HG02642 (cell line): ENCODE data around the gene DR1.
A peak's percentile ranks its signal among the peaks of the same experiment; 100 is the strongest.
"Not testable (repeated sequence)": the region's sequence is repeated elsewhere in the genome, so short reads cannot be mapped to it uniquely, and the experiment has no call there.

Experiments used
- ATAC-seq: cut with Tn5 transposase; IDR thresholded peaks from one replicate; pipeline ENCODE4 v1.9.1; 2021; ENCODE audit warnings: mild to moderate bottlenecking; ENCODE audit not compliant: unreplicated experiment, poor library complexity

Gene DR1

DNA sequence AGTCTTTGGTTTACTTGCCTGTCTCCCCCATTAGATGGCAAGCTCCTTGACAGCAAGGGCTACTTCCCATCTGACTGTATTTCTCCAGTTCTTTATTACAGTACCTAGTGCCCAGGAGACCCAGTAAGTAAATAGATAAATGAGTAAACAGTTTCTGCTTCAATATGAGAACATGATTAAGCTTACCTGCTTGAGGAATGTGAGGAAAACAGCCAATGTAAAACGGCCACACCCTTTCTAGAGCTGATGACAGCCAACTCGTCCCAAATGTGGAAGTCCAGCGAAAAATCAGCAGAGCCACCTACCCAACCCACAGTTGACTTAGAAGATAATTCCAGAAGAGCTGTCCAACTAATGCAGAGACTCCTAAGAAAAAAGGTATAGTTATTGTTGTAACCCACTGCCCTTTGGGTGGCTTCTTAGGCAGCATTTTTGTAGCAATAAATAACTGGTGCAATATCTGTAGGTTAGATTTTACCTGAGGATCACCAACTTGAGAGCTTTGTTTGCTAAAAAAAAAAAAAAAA is 6.5 kb upstream of the DR1 start:
- ATAC-seq: no peak

GRCh38 chr1:93340090-93340489 is 5.6 kb upstream of the DR1 start:
- no peak for ATAC-seq

- no peak for ATAC-seq
Observed at GRCh38 chr1:93344484-93344883, 1.2 kb upstream of the DR1 start.

GRCh38 chr1:93344886-93345632 is 648 bp upstream of the DR1 start:
- ATAC-seq: no peak

DNA sequence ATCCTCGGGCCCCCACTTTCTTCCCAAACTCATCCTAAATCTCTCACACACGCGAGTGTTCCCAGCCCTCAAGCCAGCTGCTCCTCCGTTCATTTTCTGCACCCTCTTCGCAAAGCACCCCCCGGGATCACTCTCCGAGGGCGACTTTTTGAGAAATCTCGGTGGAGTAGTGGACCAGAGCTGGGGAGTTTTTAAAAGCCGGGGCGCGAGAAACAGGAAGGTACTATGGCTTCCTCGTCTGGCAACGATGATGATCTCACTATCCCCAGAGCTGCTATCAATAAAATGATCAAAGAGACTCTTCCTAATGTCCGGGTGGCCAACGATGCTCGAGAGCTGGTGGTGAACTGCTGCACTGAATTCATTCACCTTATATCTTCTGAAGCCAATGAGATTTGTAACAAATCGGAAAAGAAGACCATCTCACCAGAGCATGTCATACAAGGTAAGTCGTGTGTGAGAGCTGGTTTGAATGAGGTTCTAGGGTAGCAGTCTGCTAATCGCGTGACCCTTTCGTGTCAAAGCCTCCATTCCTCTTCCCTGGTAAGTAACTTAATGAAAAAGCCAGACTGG is 800 bp downstream of the DR1 start:
- peak; percentile 20 for ATAC-seq

DNA sequence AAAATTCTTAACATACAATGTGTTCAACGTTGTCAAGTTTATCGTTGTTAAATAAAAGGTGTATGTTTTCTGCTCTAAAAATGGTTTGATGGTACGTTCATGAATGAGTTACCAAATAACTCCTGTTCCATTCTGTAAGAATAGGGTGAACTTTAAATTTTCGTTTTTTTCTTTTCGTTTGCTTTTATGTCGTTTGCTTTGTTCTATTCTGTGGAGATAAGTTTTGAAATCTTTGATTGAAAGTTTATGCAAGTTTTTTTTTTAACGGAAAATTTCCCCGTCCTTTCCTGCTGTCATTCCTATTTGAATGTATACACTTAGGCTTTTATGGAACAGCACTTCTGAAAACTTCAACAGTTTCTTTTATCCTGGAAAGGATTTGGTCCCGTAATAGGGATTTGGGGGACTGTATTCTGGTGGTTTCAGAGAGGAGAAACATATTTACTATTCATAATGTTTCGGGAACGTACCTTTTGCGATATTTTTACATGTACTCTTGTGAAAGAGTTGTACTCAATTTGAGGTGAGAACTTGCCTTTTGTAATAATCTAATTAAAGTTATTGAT is 1.7 kb downstream of the DR1 start:
- ATAC-seq: no peak

DNA sequence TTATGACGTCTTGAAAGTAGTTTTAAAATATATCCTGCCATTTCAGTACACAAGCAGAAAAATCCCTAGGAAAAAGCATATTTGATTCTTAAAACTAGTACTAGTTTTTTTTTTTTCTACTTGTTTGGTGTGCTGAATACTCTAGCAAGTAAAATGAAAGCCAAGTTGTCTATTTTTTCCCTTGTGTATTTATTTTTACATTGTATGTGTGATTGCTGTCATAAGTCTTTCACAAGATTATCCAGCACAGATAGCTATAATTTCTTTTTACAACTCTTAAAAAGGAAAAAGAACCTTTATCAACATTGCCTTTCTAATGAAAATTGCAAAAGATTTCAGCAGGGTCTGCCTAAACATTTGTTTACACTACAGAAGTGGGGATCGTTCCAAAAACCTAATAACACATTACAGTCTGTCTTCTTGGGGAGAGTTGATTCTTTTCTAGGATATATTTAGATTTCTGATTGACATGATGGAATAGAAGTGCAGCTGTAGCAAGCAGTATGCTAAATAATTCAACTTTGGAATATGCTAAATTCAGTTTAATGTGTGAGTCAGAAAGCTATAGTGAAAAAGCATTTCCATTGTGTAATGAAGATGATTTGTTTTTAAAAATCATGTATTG is 2.5 kb downstream of the DR1 start:
- no peak for ATAC-seq

DNA sequence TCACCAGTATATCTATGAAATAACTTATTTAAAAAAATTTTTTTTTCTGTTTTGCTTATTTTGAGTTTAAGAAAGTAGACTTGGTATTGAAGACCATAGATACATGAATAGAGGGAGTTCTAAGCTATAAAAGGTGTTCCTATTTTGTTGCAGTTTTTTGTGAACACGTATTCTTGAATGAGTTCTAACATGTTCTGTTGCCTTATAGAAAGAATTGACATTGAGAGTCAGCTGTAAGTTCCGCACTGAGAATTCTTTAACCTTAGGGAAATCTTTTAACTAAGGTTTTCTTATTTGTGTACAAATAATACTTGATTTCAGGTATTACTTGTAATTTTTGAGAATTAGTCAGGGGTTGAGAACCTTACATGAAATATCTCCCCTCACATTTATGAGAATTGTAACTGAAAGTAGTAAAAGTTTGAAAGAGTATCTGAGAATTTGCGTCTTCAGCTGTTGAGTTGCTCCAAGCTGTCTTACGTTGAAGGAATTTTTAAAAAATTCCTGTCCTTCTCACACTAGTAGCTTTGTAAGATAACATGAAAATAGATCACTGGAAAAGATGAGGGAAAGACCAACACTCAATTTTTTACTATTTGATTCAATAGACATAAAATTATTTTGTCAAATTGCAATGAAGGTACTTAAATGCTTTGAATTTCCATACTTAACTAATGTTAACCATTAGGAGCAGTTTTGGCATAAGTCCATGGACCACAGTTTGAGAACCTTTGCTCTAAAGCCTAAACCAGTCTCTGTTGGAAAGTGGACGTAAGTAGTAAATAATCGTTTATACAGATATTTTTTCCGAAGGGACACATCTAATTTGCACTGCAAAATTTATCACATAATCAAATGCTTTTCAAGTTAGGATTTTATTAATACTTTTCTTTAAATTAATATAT is 3.8 kb downstream of the DR1 start:
- no peak for ATAC-seq

DNA sequence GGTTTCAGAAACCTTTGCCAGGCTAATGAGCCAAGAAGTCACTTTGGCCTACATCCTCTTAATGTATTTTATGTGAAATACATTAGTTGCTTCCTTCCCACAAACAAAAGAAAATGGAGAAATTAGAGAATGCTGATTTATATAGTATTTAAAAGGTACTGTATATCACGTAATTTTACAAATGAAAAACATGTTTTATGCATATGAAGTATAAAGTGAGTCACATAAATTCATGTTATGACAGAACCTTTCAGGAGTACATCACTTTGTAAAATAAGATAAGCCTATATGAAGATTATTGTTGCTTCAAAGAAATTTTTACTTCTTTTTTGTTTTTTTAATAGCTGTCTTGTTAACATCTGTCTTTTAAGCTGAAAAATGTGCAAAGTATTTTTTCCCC is 4.6 kb downstream of the DR1 start:
- ATAC-seq: no peak

- ATAC-seq: no peak
Observed at GRCh38 chr1:93350875-93351274, 5.2 kb downstream of the DR1 start.

DNA sequence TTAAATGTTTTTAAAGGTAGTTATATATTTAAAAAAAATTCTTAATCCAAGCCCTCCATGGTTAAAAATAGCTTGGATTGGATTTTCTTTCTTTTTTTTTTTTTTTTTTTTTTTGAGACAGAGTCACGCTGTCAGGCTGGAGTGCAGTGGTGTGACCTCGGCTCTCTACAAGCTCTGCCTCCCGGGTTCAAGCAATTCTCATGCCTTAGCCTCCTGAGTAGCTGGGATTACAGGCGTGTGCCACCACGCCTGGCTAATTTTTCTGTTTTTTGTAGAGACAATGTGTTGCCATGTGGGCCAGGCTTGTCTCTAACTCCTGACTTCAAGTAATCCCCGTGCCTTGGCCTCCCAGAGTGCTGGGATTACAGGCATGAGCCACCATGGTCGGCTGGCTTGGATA is 5.6 kb downstream of the DR1 start:
- ATAC-seq: not testable (repeated sequence)

- ATAC-seq: no peak
Observed at GRCh38 chr1:93352376-93352775, 6.7 kb downstream of the DR1 start.

GRCh38 chr1:93353286-93353685 is 7.6 kb downstream of the DR1 start:
- ATAC-seq: no peak

- no peak for ATAC-seq
Observed at GRCh38 chr1:93354749-93355148, 9.0 kb downstream of the DR1 start.

DNA sequence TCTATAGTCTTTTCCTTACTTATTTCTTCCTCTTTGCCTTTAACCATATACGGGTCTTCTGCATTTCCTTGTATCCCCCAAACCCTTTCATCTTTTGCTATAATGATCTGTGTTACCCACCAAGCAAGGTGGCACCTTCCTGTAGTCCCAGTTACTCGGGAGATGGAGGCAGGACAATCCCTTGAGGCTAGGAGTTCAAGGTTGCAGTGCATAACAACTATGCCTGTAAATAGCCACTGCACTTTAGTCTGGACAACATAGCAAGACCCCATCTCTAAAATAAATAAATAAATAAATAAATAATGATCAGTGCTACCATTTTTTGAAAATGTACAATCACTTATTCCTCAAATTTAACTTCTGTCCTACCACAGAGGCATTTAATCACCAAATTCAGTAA is 11.5 kb downstream of the DR1 start:
- no peak for ATAC-seq

GRCh38 chr1:93358293-93358692 is 12.6 kb downstream of the DR1 start:
- ATAC-seq: no peak

DNA sequence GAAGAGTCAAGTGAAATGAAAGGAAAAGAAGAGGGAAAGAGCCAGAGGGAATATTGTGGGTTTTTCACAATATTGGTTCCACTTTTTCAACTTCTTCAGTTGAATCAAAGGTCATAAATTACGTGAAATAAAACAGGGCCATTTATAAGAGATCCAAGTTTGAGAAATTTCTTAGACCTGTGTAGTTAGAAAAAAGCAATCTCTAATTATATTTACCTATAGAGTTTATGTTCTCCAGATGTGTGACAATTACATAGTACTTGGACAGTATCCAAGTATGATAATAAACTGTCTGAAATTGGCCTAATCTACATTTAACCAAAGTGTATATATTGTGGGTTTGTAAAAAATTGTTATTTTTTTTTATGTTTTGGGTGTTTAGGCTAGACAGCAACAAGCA is 14.4 kb downstream of the DR1 start:
- no peak for ATAC-seq

- ATAC-seq: no peak
Observed at GRCh38 chr1:93362237-93362636, 16.5 kb downstream of the DR1 start.

DNA sequence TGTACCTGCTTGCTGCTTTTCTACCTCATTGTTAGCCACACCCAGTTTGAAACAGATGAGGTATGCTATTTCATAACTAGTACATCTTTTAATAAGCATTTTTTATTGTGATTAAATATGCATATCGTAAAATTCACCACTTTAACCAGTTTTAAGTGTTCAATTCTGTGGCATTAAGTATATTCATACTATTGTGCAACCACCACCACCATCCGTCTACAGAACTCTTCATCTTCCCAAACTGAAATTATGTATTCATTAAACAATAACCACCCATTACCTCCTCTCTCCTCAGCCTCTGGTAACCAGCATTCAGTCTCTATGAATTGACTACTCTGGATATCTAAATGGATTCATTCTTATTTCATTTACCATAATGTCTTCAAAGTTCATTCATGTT is 20.1 kb downstream of the DR1 start:
- no peak for ATAC-seq

GRCh38 chr1:93369734-93370133 is 24.0 kb downstream of the DR1 start:
- ATAC-seq: no peak
